Body of pancreas (tissue), 4 donors: ENCODE results near the gene CDK4. TPM values are rescaled to one million over a fixed set of nuclear protein-coding genes. Genes with fewer than 3 reads are reported as not detected.

Source experiments
- ATAC-seq: fragments of 150-250 bp; one replicate; pipeline ENCODE4 v1.9.1; 2016
- DNase-seq, 4 donors: peaks; one replicate each; pipeline ENCODE4 v3.0.0-alpha.2; 2019
- H3K27ac ChIP-seq, 4 donors: fragments of 200-600 bp; sonication (generic); 1 replicate in 3 of 4; 2 replicates in 1 of 4; pipeline versions ENCODE4 v1.5.1 to v1.6.1; 2016 to 2019; ENCODE audit warnings: mild to moderate bottlenecking in 1 of 4, mixed read lengths in 1 of 4, moderate library complexity in 1 of 4
- H3K27me3 ChIP-seq, 2 donors: fragments of 200-600 bp; sonication (generic); one replicate each; pipeline ENCODE4 v1.6.0; 2016; ENCODE audit warnings: mild to moderate bottlenecking in 1 of 2
- H3K36me3 ChIP-seq, 2 donors: fragments of 200-600 bp; sonication (generic); replicated peaks in 1 of 2; 2 replicates each; pipeline ENCODE4 v1.5.1; 2016; ENCODE audit warnings: low read depth in 2 of 2; ENCODE audit not compliant: insufficient read depth in 1 of 2
- H3K4me1 ChIP-seq: fragments of 200-600 bp; sonication (generic); one replicate; pipeline ENCODE4 v1.6.0; 2016
- H3K4me3 ChIP-seq, 2 donors: fragments of 200-600 bp; sonication (generic); 1 replicate in 1 of 2; 2 replicates in 1 of 2; pipeline ENCODE4 v1.5.1; 2016 to 2019
- H3K9me3 ChIP-seq, 3 donors: fragments of 200-600 bp; sonication (generic); 1 replicate in 2 of 3; 2 replicates in 1 of 3; pipeline ENCODE4 v1.5.1; 2016
- CTCF ChIP-seq, 7 experiments: fragments of 450-650 bp in 4 of 7; fragments of 200-600 bp in 3 of 7; sonication (generic) in 3 of 7; IDR thresholded peaks; one replicate each; pipeline ENCODE4 v1.5.1; 2016 to 2019; ENCODE audit warnings: antibody characterized with exemption in 7 of 7
- POLR2A ChIP-seq, 3 donors: fragments of 450-650 bp; IDR thresholded peaks; one replicate each; pipeline ENCODE4 v1.6.1; 2016; ENCODE audit warnings: antibody characterized with exemption in 3 of 3, mild to moderate bottlenecking in 2 of 3
- WGBS, 2 donors: methylation state at CpG; one replicate each; pipeline ENCODE4 v1.1.5; 2017; 5-methylcytosine and 5-hydroxymethylcytosine counted together
- intact Hi-C: fragments of 100-400 bp; cut with DNase I; formaldehyde crosslinking; loops from one replicate; pipeline ENCODE4 v1.15.1; 2023
- total RNA-seq, 2 donors: library from RNA; depleted of rRNA; stranded (reverse); fragments of >200 nt; gene quantifications; one replicate each; pipeline ENCODE4 v1.1.0, GENCODE V29; 2016

CDK4 gene
- total RNA-seq, 2 donors from 2014 or later = 27.0 to 81.2 TPM

GRCh38 chr12:57759360-57759980 is 7.4 kb upstream of the CDK4 start:
- H3K4me3 ChIP-seq = no peak overlapping the region
- 17 to 29% methylated on average over 3 of the region's 3 CpGs for WGBS, 2 donors
- peaks cover 20% of the 10 kb centered on the region for H3K4me1 ChIP-seq
- peak; percentile 57 to 63 (median 58) for DNase-seq
- no peaks in the 10 kb centered on the region for H3K36me3 ChIP-seq
- no peaks in the 10 kb centered on the region for H3K9me3 ChIP-seq
- no peak overlapping the region for H3K27ac ChIP-seq
- intact Hi-C loops = no loop called here
- ATAC-seq = peak; percentile 37
- H3K27me3 ChIP-seq = no peaks in the 10 kb centered on the region
- TF ChIP-seq CTCF (IDR thresholded peaks at IDR 0.05) (peak; percentile 33 to 60 (median 49)), POLR2A (IDR thresholded peaks at IDR 0.05) (no peak)

- DNase-seq (no peak), ATAC-seq (no peak)
- no peaks in the 10 kb centered on the region for H3K27me3 ChIP-seq
- no peaks in the 10 kb centered on the region for H3K9me3 ChIP-seq
- TF ChIP-seq POLR2A (IDR thresholded peaks at IDR 0.05) = no peak
- TF ChIP-seq CTCF (IDR thresholded peaks at IDR 0.05) = no peak
- H3K4me1 ChIP-seq = peaks cover 18% of the 10 kb centered on the region
- no peaks in the 10 kb centered on the region for H3K36me3 ChIP-seq
- no peak overlapping the region for H3K27ac ChIP-seq
- 88 to 92% methylated on average over 16 to 25 of the region's 25 CpGs for WGBS, 2 donors
- intact Hi-C loops = no loop called here
- H3K4me3 ChIP-seq = no peak overlapping the region
Measured at GRCh38 chr12:57758552-57759359, 6.6 kb upstream of the CDK4 start.

GRCh38 chr12:57757771-57758170 is 5.7 kb upstream of the CDK4 start:
- WGBS, 2 donors = 86 to 88% methylated on average over 4 of the region's 4 CpGs
- no peak for TF ChIP-seq CTCF (IDR thresholded peaks at IDR 0.05)
- no peak for TF ChIP-seq POLR2A (IDR thresholded peaks at IDR 0.05)

DNA sequence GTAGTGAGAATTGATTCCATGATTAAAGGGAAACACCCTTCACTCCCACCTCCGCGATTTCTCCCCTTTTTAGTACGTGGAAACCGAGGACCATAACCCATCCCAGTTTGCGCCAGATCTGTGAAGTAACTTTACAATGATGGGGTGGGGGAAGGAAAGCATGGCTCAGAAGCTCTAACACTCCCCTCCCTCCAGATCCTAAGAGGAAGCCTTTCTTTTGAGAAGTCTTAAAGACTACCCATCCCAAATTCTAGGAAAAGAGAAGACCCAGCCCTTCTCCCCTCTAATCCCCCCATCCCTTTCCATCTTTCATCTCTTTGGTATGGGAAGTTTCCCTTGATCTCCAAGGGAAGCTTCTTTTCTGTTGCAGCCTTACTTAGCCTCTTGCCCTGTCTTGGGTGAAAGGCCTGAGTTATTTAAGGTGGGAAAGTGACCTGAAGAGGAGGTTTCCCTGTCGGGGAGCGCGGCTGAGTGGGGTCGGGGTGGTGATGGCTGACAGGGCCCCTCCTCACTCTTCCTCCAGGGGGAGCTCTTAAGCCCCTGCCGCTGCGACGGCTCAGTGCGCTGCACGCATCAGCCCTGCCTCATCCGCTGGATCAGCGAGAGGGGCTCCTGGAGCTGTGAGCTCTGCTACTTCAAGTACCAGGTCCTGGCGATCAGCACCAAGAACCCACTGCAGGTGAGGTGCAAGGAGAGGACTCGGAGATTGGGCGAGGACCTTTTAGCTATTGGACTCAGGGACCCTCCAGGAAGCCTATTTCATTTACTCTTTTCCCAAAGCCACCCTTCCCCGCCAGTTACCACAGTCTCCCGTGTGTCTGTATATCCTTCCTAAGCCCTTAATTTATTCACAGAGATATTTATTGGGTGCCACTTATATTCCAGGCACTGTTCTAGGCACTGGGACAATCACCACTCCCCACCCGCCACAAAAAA is 4.6 kb upstream of the CDK4 start:
- Histone ChIP-seq H3K36me3 (no peaks in the 10 kb centered on the region), H3K27me3 (no peaks in the 10 kb centered on the region), H3K9me3 (no peaks in the 10 kb centered on the region), H3K27ac (peak overlapping the region in 1 of 4 donors; percentile 89), H3K4me1 (peaks cover 25% of the 10 kb centered on the region), H3K4me3 (no peak overlapping the region)
- intact Hi-C loops = no loop called here
- 38 to 40% methylated on average over 16 to 22 of the region's 22 CpGs for WGBS, 2 donors
- DNase-seq (peak in 3 of 4 donors; percentile 43 to 54 (median 54)), ATAC-seq (no peak)
- peak; percentile 33 to 60 (median 58) for TF ChIP-seq CTCF (IDR thresholded peaks at IDR 0.05)
- TF ChIP-seq POLR2A (IDR thresholded peaks at IDR 0.05) = no peak

More at GRCh38 chr12:57757771-57758170, 5.7 kb upstream of the CDK4 start:
- Histone ChIP-seq H3K27me3 (no peaks in the 10 kb centered on the region), H3K4me1 (peaks cover 21% of the 10 kb centered on the region), H3K9me3 (no peaks in the 10 kb centered on the region), H3K4me3 (no peak overlapping the region), H3K36me3 (no peaks in the 10 kb centered on the region), H3K27ac (no peak overlapping the region)
- intact Hi-C loops = no loop called here
- ATAC-seq (no peak), DNase-seq (no peak)
